ENCODE results near the gene SIPA1.

The SIPA1 gene

GRCh38 chr11:65609665-65610064, 28.2 kb upstream of the SIPA1 start:
- in situ Hi-C loops (cut with HindIII; ENCODE audit: low sequenced_read_pairs) = no loop called here
- H3K4me3 ChIP-seq (ENCODE audit: low read depth, low read length) = no peak overlapping the region
- no peak for TF ChIP-seq CTCF (IDR thresholded peaks at IDR 0.05; ENCODE audit: low read depth, low read length)
- no peak for DNase-seq (ENCODE audit: low read depth, low spot score)

- DNase-seq (ENCODE audit: low read depth, low spot score) = no peak
- in situ Hi-C loops (cut with HindIII; ENCODE audit: low sequenced_read_pairs) = no loop called here
- no peak for TF ChIP-seq CTCF (IDR thresholded peaks at IDR 0.05; ENCODE audit: low read depth, low read length)
- no peak overlapping the region for H3K4me3 ChIP-seq (ENCODE audit: low read depth, low read length)
Observed at GRCh38 chr11:65610404-65610803, 27.5 kb upstream of the SIPA1 start.

GRCh38 chr11:65611028-65611757, 26.7 kb upstream of the SIPA1 start:
- TF ChIP-seq CTCF (IDR thresholded peaks at IDR 0.05; ENCODE audit: low read depth, low read length) = no peak
- in situ Hi-C loops (cut with HindIII; ENCODE audit: low sequenced_read_pairs) = no loop called here
- H3K4me3 ChIP-seq (ENCODE audit: low read depth, low read length) = peak overlapping the region; percentile 76
- DNase-seq (ENCODE audit: low read depth, low spot score) = no peak

GRCh38 chr11:65611758-65612603, 25.9 kb upstream of the SIPA1 start:
- H3K4me3 ChIP-seq (ENCODE audit: low read depth, low read length) = peak overlapping the region; percentile 76
- in situ Hi-C loops (cut with HindIII; ENCODE audit: low sequenced_read_pairs) = no loop called here
- DNase-seq (ENCODE audit: low read depth, low spot score) = peak; percentile 27
- no peak for TF ChIP-seq CTCF (IDR thresholded peaks at IDR 0.05; ENCODE audit: low read depth, low read length)

GRCh38 chr11:65612691-65613090, 25.2 kb upstream of the SIPA1 start:
- in situ Hi-C loops (cut with HindIII; ENCODE audit: low sequenced_read_pairs) = no loop called here
- H3K4me3 ChIP-seq (ENCODE audit: low read depth, low read length) = peak overlapping the region; percentile 76
- TF ChIP-seq CTCF (IDR thresholded peaks at IDR 0.05; ENCODE audit: low read depth, low read length) = no peak
- DNase-seq (ENCODE audit: low read depth, low spot score) = no peak

GRCh38 chr11:65613091-65613928, 24.6 kb upstream of the SIPA1 start:
- H3K4me3 ChIP-seq (ENCODE audit: low read depth, low read length) = peak overlapping the region; percentile 76
- DNase-seq (ENCODE audit: low read depth, low spot score) = no peak
- in situ Hi-C loops (cut with HindIII; ENCODE audit: low sequenced_read_pairs) = no loop called here
- TF ChIP-seq CTCF (IDR thresholded peaks at IDR 0.05; ENCODE audit: low read depth, low read length) = no peak
